Ishikawa (cell line): ENCODE results near the gene BBS9.

ENCODE experiments used
- CEBPB ChIP-seq: IDR thresholded peaks from 2 replicates; pipeline ENCODE4 v1.6.1; 2012
- CREB1 ChIP-seq: IDR thresholded peaks from 2 replicates; pipeline ENCODE4 v1.6.1; 2012; ENCODE audit warnings: low read depth
- EGR1 ChIP-seq: IDR thresholded peaks from 2 replicates; pipeline ENCODE4 v1.6.1; 2012
- EP300 ChIP-seq: IDR thresholded peaks from 2 replicates; pipeline ENCODE4 v1.6.1; 2012; ENCODE audit warnings: borderline replicate concordance
- FOXM1 ChIP-seq: IDR thresholded peaks from 2 replicates; pipeline ENCODE4 v1.6.1; 2012; ENCODE audit warnings: low read depth, borderline replicate concordance
- MAX ChIP-seq: IDR thresholded peaks from 2 replicates; pipeline ENCODE4 v1.6.1; 2012
- NFIC ChIP-seq: IDR thresholded peaks from 2 replicates; pipeline ENCODE4 v1.6.1; 2012
- RAD21 ChIP-seq: IDR thresholded peaks from 2 replicates; pipeline ENCODE4 v1.6.1; 2012; ENCODE audit warnings: low read depth
- TAF1 ChIP-seq: IDR thresholded peaks from 2 replicates; pipeline ENCODE4 v1.6.1; 2012; ENCODE audit warnings: low read depth, mild to moderate bottlenecking
- TCF12 ChIP-seq: IDR thresholded peaks from 2 replicates; pipeline ENCODE4 v1.6.1; 2012; ENCODE audit warnings: low read depth
- TEAD4 ChIP-seq: IDR thresholded peaks from 2 replicates; pipeline ENCODE4 v1.6.1; 2012
- USF1 ChIP-seq: IDR thresholded peaks from 2 replicates; pipeline ENCODE4 v1.6.1; 2012
- YY1 ChIP-seq: IDR thresholded peaks from 2 replicates; pipeline ENCODE4 v1.6.1; 2012; ENCODE audit warnings: low read depth
- ZBTB7A ChIP-seq: IDR thresholded peaks from 2 replicates; pipeline ENCODE4 v1.6.1; 2012; ENCODE audit warnings: low read depth
- TF ChIP-seq, protein P1 (sequence below): IDR thresholded peaks from 2 replicates; pipeline ENCODE4 v1.6.1; 2012; ENCODE audit warnings: low read depth, mild to moderate bottlenecking

The BBS9 gene

GRCh38 chr7:33412331-33412730, 283.0 kb downstream of the BBS9 start:
- TF ChIP-seq, protein P1, sequence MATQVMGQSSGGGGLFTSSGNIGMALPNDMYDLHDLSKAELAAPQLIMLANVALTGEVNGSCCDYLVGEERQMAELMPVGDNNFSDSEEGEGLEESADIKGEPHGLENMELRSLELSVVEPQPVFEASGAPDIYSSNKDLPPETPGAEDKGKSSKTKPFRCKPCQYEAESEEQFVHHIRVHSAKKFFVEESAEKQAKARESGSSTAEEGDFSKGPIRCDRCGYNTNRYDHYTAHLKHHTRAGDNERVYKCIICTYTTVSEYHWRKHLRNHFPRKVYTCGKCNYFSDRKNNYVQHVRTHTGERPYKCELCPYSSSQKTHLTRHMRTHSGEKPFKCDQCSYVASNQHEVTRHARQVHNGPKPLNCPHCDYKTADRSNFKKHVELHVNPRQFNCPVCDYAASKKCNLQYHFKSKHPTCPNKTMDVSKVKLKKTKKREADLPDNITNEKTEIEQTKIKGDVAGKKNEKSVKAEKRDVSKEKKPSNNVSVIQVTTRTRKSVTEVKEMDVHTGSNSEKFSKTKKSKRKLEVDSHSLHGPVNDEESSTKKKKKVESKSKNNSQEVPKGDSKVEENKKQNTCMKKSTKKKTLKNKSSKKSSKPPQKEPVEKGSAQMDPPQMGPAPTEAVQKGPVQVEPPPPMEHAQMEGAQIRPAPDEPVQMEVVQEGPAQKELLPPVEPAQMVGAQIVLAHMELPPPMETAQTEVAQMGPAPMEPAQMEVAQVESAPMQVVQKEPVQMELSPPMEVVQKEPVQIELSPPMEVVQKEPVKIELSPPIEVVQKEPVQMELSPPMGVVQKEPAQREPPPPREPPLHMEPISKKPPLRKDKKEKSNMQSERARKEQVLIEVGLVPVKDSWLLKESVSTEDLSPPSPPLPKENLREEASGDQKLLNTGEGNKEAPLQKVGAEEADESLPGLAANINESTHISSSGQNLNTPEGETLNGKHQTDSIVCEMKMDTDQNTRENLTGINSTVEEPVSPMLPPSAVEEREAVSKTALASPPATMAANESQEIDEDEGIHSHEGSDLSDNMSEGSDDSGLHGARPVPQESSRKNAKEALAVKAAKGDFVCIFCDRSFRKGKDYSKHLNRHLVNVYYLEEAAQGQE = no peak
- TF ChIP-seq RAD21 (no peak), TCF12 (no peak), CREB1 (no peak), USF1 (no peak), YY1 (no peak), TAF1 (no peak), CEBPB (no peak), ZBTB7A (no peak), TEAD4 (no peak), EGR1 (no peak), EP300 (no peak), NFIC (no peak), MAX (no peak), FOXM1 (no peak)

- TF ChIP-seq, protein P1 = no peak
- TF ChIP-seq ZBTB7A = no peak
- peak; percentile 58; the same call in 1 of the 2 replicates for TF ChIP-seq TCF12
- no peak for TF ChIP-seq TAF1
- no peak for TF ChIP-seq EGR1
- peak; percentile 57 for TF ChIP-seq TEAD4
- TF ChIP-seq USF1 = no peak
- TF ChIP-seq EP300 = peak; percentile 63; the same call in 1 of the 2 replicates
- no peak for TF ChIP-seq CEBPB
Measured at GRCh38 chr7:33418251-33418701, 288.9 kb downstream of the BBS9 start.

DNA sequence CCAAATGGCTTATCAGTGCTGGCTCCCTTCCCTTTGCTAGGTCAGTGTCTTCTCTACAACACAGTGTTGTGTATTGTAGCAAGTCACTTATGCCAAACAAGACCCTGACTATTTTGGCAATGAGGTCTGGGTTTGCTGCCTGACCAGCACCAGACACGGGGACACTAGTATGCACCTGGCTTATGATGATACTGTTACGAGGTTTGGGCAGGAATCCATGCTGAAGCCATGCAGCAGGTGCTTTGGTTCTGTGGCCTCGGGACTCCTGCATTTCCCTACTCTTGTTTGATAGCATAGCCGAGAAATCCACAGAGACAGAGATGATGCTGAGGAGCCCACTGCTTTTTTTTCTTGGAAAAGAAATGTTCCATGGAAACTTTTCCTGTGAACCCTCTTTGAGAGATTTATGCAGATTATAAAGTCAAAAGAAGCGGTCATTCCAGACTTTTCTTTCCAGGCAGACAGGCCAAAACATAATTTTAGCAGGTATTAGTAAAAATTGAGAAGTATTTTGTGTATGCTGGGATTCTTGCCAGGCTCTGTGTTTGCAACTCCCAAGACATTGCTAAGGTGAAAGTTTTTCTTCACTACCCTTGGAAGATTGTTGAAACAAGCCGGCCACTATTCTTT, 291.1 kb downstream of the BBS9 start:
- TF ChIP-seq USF1 (no peak), ZBTB7A (no peak), TEAD4 (no peak), EGR1 (no peak), YY1 (no peak), TCF12 (no peak)
- TF ChIP-seq, protein P1 = no peak

GRCh38 chr7:33421429-33421828, 292.1 kb downstream of the BBS9 start:
- no peak for TF ChIP-seq ZBTB7A
- no peak for TF ChIP-seq MAX
- TF ChIP-seq CREB1 = no peak
- TF ChIP-seq NFIC = no peak
- TF ChIP-seq TEAD4 = no peak
- TF ChIP-seq EGR1 = no peak
- TF ChIP-seq TAF1 = no peak
- TF ChIP-seq CEBPB = no peak
- TF ChIP-seq TCF12 = no peak
- TF ChIP-seq EP300 = no peak
- TF ChIP-seq USF1 = no peak
- TF ChIP-seq, protein P1 = no peak
